SK-N-SH treated with all-trans-retinoic acid at 6 μM for 48 hours (cell line): ENCODE results near the gene KCNK10.

Source experiments
- ATAC-seq: fragments of 200-7000 bp; cut with Tn5 transposase; 3 replicates; pipeline ENCODE4 v1.9.1; 2020; ENCODE audit warnings: mild to moderate bottlenecking, moderate library complexity
- ARNTL ChIP-seq: fragments of 450-650 bp; formaldehyde crosslinking; IDR thresholded peaks from 2 replicates; pipeline ENCODE4 v1.5.0; 2020; ENCODE audit warnings: low read depth, mild to moderate bottlenecking, moderate library complexity, borderline replicate concordance
- BACH2 ChIP-seq: fragments of 250-450 bp; sonication (Bioruptor Pico); IDR thresholded peaks from 2 replicates; pipeline ENCODE4 v1.9.0; 2021; ENCODE audit warnings: mild to moderate bottlenecking, borderline replicate concordance
- CSDC2 ChIP-seq: fragments of 250-450 bp; sonication (Bioruptor Pico); IDR thresholded peaks from 2 replicates; pipeline ENCODE4 v1.5.0; 2020; ENCODE audit warnings: mild to moderate bottlenecking, moderate library complexity
- CSRNP3 ChIP-seq: fragments of 250-450 bp; sonication (Bioruptor Pico); IDR thresholded peaks from 2 replicates; pipeline ENCODE4 v1.5.1; 2021; ENCODE audit warnings: mild to moderate bottlenecking, moderate library complexity
- ESRRG ChIP-seq: fragments of 250-450 bp; sonication (Bioruptor Pico); IDR thresholded peaks from 2 replicates; pipeline ENCODE4 v1.6.1; 2021; ENCODE audit warnings: mild to moderate bottlenecking
- GLIS3 ChIP-seq: fragments of 250-450 bp; sonication (Bioruptor Pico); IDR thresholded peaks from 2 replicates; pipeline ENCODE4 v1.5.0; 2020; ENCODE audit warnings: mild to moderate bottlenecking, moderate library complexity
- ISL1 ChIP-seq: fragments of 250-450 bp; sonication (Bioruptor Pico); IDR thresholded peaks from 2 replicates; pipeline ENCODE4 v2.1.2; 2022; ENCODE audit warnings: mild to moderate bottlenecking, moderate library complexity
- POU6F1 ChIP-seq: fragments of 250-450 bp; sonication (Bioruptor Pico); IDR thresholded peaks from 2 replicates; pipeline ENCODE4 v1.8.0; 2021; ENCODE audit warnings: low read depth, mild to moderate bottlenecking, moderate library complexity, borderline replicate concordance
- PPARA ChIP-seq: fragments of 250-450 bp; sonication (Bioruptor Pico); IDR thresholded peaks from 2 replicates; pipeline ENCODE4 v1.5.0; 2020; ENCODE audit warnings: mild to moderate bottlenecking, borderline replicate concordance
- RARB ChIP-seq: fragments of 250-450 bp; sonication (Bioruptor Pico); IDR thresholded peaks from 2 replicates; pipeline ENCODE4 v1.8.0; 2021; ENCODE audit warnings: mild to moderate bottlenecking, moderate library complexity
- SNAI2 ChIP-seq: fragments of 250-450 bp; sonication (Bioruptor Pico); IDR thresholded peaks from 2 replicates; pipeline ENCODE4 v1.5.0; 2020; ENCODE audit warnings: mild to moderate bottlenecking, moderate library complexity
- TCF4 ChIP-seq: fragments of 250-450 bp; sonication (Bioruptor Pico); IDR thresholded peaks from 2 replicates; pipeline ENCODE4 v1.8.0; 2021; ENCODE audit warnings: mild to moderate bottlenecking, moderate library complexity, borderline replicate concordance
- TOX ChIP-seq: fragments of 250-450 bp; sonication (Bioruptor Pico); IDR thresholded peaks from 2 replicates; pipeline ENCODE4 v1.8.0; 2021; ENCODE audit warnings: mild to moderate bottlenecking, moderate library complexity, borderline replicate concordance
- ZC3H10 ChIP-seq: fragments of 250-450 bp; sonication (Bioruptor Pico); IDR thresholded peaks from 2 replicates; pipeline ENCODE4 v1.5.1; 2021; ENCODE audit warnings: mild to moderate bottlenecking, moderate library complexity
- ZFP3 ChIP-seq: fragments of 250-450 bp; sonication (Bioruptor Pico); IDR thresholded peaks from 2 replicates; pipeline ENCODE4 v1.5.0; 2020; ENCODE audit warnings: mild to moderate bottlenecking, moderate library complexity
- ZFP30 ChIP-seq: fragments of 450-650 bp; formaldehyde crosslinking; IDR thresholded peaks from 2 replicates; pipeline ENCODE4 v1.5.0; 2022; ENCODE audit warnings: mild to moderate bottlenecking, moderate library complexity
- ZNF565 ChIP-seq: fragments of 450-650 bp; formaldehyde crosslinking; conservative IDR thresholded peaks from 2 replicates; pipeline ENCODE4 v1.5.0; 2020; ENCODE audit warnings: low read depth, mild to moderate bottlenecking, moderate library complexity
- ZNF70 ChIP-seq: fragments of 450-650 bp; formaldehyde crosslinking; IDR thresholded peaks from 2 replicates; pipeline ENCODE4 v1.5.0; 2020; ENCODE audit warnings: mild to moderate bottlenecking, moderate library complexity
- ZNF8 ChIP-seq: fragments of 450-650 bp; formaldehyde crosslinking; IDR thresholded peaks from 2 replicates; pipeline ENCODE4 v1.5.0; 2020; ENCODE audit warnings: mild to moderate bottlenecking, moderate library complexity
- TF ChIP-seq, protein P1 (sequence below): fragments of 250-450 bp; sonication (Bioruptor Pico); IDR thresholded peaks from 2 replicates; pipeline ENCODE4 v1.8.0; 2020; ENCODE audit warnings: mild to moderate bottlenecking, moderate library complexity, borderline replicate concordance
- TF ChIP-seq, protein P2 (sequence below): fragments of 250-450 bp; sonication (Bioruptor Pico); IDR thresholded peaks from 2 replicates; pipeline ENCODE4 v1.5.1; 2020; ENCODE audit warnings: low read depth, mild to moderate bottlenecking, moderate library complexity
- TF ChIP-seq, protein P3 (sequence below): fragments of 250-450 bp; sonication (Bioruptor Pico); IDR thresholded peaks from 2 replicates; pipeline ENCODE4 v1.5.0; 2020; ENCODE audit warnings: mild to moderate bottlenecking, moderate library complexity

KCNK10 gene

GRCh38 chr14:88232771-88233170 lies 90.3 kb downstream of the KCNK10 start:
- no peak for ATAC-seq
- no peak for TF ChIP-seq ARNTL
- no peak for TF ChIP-seq CSDC2 (CRISPR knock-in tag)
- no peak for TF ChIP-seq RARB
- TF ChIP-seq ZNF70 (CRISPR knock-in tag) = no peak
- TF ChIP-seq SNAI2 = no peak
- no peak for TF ChIP-seq BACH2 (CRISPR knock-in tag)
- TF ChIP-seq, protein P1, sequence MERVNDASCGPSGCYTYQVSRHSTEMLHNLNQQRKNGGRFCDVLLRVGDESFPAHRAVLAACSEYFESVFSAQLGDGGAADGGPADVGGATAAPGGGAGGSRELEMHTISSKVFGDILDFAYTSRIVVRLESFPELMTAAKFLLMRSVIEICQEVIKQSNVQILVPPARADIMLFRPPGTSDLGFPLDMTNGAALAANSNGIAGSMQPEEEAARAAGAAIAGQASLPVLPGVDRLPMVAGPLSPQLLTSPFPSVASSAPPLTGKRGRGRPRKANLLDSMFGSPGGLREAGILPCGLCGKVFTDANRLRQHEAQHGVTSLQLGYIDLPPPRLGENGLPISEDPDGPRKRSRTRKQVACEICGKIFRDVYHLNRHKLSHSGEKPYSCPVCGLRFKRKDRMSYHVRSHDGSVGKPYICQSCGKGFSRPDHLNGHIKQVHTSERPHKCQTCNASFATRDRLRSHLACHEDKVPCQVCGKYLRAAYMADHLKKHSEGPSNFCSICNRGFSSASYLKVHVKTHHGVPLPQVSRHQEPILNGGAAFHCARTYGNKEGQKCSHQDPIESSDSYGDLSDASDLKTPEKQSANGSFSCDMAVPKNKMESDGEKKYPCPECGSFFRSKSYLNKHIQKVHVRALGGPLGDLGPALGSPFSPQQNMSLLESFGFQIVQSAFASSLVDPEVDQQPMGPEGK (CRISPR knock-in tag) = no peak
- TF ChIP-seq ISL1 (CRISPR knock-in tag) = no peak
- TF ChIP-seq ZFP3 = no peak
- TF ChIP-seq, protein P2, sequence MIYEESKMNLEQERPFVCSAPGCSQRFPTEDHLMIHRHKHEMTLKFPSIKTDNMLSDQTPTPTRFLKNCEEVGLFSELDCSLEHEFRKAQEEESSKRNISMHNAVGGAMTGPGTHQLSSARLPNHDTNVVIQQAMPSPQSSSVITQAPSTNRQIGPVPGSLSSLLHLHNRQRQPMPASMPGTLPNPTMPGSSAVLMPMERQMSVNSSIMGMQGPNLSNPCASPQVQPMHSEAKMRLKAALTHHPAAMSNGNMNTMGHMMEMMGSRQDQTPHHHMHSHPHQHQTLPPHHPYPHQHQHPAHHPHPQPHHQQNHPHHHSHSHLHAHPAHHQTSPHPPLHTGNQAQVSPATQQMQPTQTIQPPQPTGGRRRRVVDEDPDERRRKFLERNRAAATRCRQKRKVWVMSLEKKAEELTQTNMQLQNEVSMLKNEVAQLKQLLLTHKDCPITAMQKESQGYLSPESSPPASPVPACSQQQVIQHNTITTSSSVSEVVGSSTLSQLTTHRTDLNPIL (CRISPR knock-in tag) = no peak
- no peak for TF ChIP-seq TCF4 (CRISPR knock-in tag)
- no peak for TF ChIP-seq ZC3H10 (CRISPR knock-in tag)

GRCh38 chr14:88231603-88232002 lies 91.5 kb downstream of the KCNK10 start:
- TF ChIP-seq, protein P3, sequence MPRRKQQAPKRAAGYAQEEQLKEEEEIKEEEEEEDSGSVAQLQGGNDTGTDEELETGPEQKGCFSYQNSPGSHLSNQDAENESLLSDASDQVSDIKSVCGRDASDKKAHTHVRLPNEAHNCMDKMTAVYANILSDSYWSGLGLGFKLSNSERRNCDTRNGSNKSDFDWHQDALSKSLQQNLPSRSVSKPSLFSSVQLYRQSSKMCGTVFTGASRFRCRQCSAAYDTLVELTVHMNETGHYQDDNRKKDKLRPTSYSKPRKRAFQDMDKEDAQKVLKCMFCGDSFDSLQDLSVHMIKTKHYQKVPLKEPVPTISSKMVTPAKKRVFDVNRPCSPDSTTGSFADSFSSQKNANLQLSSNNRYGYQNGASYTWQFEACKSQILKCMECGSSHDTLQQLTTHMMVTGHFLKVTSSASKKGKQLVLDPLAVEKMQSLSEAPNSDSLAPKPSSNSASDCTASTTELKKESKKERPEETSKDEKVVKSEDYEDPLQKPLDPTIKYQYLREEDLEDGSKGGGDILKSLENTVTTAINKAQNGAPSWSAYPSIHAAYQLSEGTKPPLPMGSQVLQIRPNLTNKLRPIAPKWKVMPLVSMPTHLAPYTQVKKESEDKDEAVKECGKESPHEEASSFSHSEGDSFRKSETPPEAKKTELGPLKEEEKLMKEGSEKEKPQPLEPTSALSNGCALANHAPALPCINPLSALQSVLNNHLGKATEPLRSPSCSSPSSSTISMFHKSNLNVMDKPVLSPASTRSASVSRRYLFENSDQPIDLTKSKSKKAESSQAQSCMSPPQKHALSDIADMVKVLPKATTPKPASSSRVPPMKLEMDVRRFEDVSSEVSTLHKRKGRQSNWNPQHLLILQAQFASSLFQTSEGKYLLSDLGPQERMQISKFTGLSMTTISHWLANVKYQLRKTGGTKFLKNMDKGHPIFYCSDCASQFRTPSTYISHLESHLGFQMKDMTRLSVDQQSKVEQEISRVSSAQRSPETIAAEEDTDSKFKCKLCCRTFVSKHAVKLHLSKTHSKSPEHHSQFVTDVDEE (CRISPR knock-in tag) = no peak
- no peak for TF ChIP-seq ESRRG (CRISPR knock-in tag)
- TF ChIP-seq PPARA (CRISPR knock-in tag) = no peak
- no peak for TF ChIP-seq ZNF8
- no peak for ATAC-seq

DNA sequence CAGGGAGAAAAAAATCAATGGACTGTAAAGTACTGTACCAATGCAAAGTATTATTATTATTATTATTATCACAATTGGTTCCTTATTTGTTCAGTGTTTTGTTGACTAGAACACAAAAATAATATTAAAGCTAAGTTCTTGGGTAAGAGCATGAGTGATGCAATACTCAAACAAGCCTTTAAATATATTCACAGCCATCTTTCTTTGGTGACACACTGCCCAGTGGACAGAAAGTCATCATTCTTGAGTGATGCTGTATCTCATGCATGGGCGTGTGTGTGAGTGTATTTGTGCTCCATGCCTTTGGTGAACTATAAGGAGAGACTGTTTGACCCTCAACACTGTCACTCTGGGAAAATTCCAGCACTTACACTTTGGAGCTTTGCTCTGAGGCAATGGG lies 93.6 kb downstream of the KCNK10 start:
- TF ChIP-seq PPARA (CRISPR knock-in tag) (no peak), CSRNP3 (CRISPR knock-in tag) (no peak), ZFP30 (CRISPR knock-in tag) (no peak), RARB (no peak), ZC3H10 (CRISPR knock-in tag) (no peak), POU6F1 (no peak), BACH2 (CRISPR knock-in tag) (no peak), ZNF8 (no peak), ZNF565 (CRISPR knock-in tag) (no peak), TOX (no peak), ZFP3 (no peak), GLIS3 (CRISPR knock-in tag) (no peak)
- TF ChIP-seq, protein P2 (CRISPR knock-in tag) = no peak
- no peak for ATAC-seq
